Fibroblast of skin of right biceps (primary cell): ENCODE results near the gene CLIP2.
A peak's percentile ranks its signal among the peaks of the same experiment; 100 is the strongest.
"Not testable (repeated sequence)": the region's sequence is repeated elsewhere in the genome, so short reads cannot be mapped to it uniquely, and the experiment has no call there.

Source experiments
- DNase-seq: peaks from one replicate; pipeline ENCODE4 v3.0.0-alpha.2; 2013

Gene CLIP2

GRCh38 chr7:74376256-74377036 lies 87.2 kb downstream of the CLIP2 start:
- no peak for DNase-seq

GRCh38 chr7:74379938-74380337 lies 90.7 kb downstream of the CLIP2 start:
- DNase-seq: no peak

GRCh38 chr7:74380720-74381119 lies 91.5 kb downstream of the CLIP2 start:
- no peak for DNase-seq

GRCh38 chr7:74384086-74384485 lies 94.9 kb downstream of the CLIP2 start:
- DNase-seq: not testable (repeated sequence)

GRCh38 chr7:74384854-74385253 lies 95.6 kb downstream of the CLIP2 start:
- not testable (repeated sequence) for DNase-seq

GRCh38 chr7:74387606-74388005 lies 98.4 kb downstream of the CLIP2 start:
- no peak for DNase-seq

- DNase-seq: no peak
Measured at GRCh38 chr7:74388880-74389415, 99.7 kb downstream of the CLIP2 start.

GRCh38 chr7:74393722-74394121 lies 104.5 kb downstream of the CLIP2 start:
- DNase-seq: peak; percentile 36

- DNase-seq: peak; percentile 27
Measured at GRCh38 chr7:74394601-74395000, 105.4 kb downstream of the CLIP2 start.

- DNase-seq: no peak
Measured at GRCh38 chr7:74395745-74396311, 106.6 kb downstream of the CLIP2 start.

- no peak for DNase-seq
Measured at GRCh38 chr7:74396993-74397392, 107.8 kb downstream of the CLIP2 start.

GRCh38 chr7:74398426-74398825 lies 109.2 kb downstream of the CLIP2 start:
- no peak for DNase-seq

GRCh38 chr7:74399006-74399405 lies 109.8 kb downstream of the CLIP2 start:
- DNase-seq: no peak

GRCh38 chr7:74400420-74401136 lies 111.4 kb downstream of the CLIP2 start:
- DNase-seq: no peak

GRCh38 chr7:74401137-74401859 lies 112.1 kb downstream of the CLIP2 start:
- peak; percentile 54 for DNase-seq

GRCh38 chr7:74402668-74403067 lies 113.5 kb downstream of the CLIP2 start:
- not testable (repeated sequence) for DNase-seq

- DNase-seq: no peak
Measured at GRCh38 chr7:74403521-74404387, 114.5 kb downstream of the CLIP2 start.

GRCh38 chr7:74404388-74404700 lies 115.1 kb downstream of the CLIP2 start:
- DNase-seq: no peak

- DNase-seq: no peak
Measured at GRCh38 chr7:74404741-74405140, 115.5 kb downstream of the CLIP2 start.

- peak; percentile 9 for DNase-seq
Measured at GRCh38 chr7:74405191-74405898, 116.1 kb downstream of the CLIP2 start.

- DNase-seq: no peak
Measured at GRCh38 chr7:74405899-74406512, 116.8 kb downstream of the CLIP2 start.
